Activated CD8-positive, alpha-beta T cell treated with anti-CD3 and anti-CD28 coated beads, Interleukin-2, amount 10 ng/mL, durations not matched to agents 7 days and 5 days (primary cell): Measurements from ENCODE around the gene CNOT8. TPM values are rescaled to one million over a fixed set of nuclear protein-coding genes. Genes with fewer than 3 reads are reported as not detected.
A peak's percentile ranks its signal among the peaks of the same experiment; 100 is the strongest.
"Not testable (repeated sequence)": the region's sequence is repeated elsewhere in the genome, so short reads cannot be mapped to it uniquely, and the experiment has no call there.

Experiments
- ATAC-seq: fragments of 150-1000 bp; cut with Tn5 transposase; one replicate; pipeline ENCODE4 v1.10.0; 2021; ENCODE audit warnings: moderate library complexity
- CTCF ChIA-PET: fragments of 350-600 bp; sonication (Branson Sonifier 250); formaldehyde crosslinking; loops from one replicate; lab custom pipeline; 2021; ENCODE audit warnings: antibody characterized with exemption; lab: Charles Lee
- POLR2A ChIA-PET: fragments of 350-600 bp; sonication (Branson Sonifier 250); formaldehyde crosslinking; loops from one replicate; lab custom pipeline; 2021; ENCODE audit warnings: antibody characterized with exemption; lab: Charles Lee
- DNase-seq: peaks from one replicate; pipeline ENCODE4 v3.0.0-alpha.2; 2020
- H3K27ac Mint-ChIP-seq: one replicate; pipeline ENCODE4 v1.8.0; 2021; ENCODE audit warnings: mild to moderate bottlenecking, mixed read lengths
- H3K27me3 Mint-ChIP-seq: one replicate; pipeline ENCODE4 v1.8.0; 2021; ENCODE audit warnings: low read depth, mixed read lengths
- H3K36me3 Mint-ChIP-seq: one replicate; pipeline ENCODE4 v1.8.0; 2021; ENCODE audit warnings: low read depth, mixed read lengths
- H3K4me1 Mint-ChIP-seq: one replicate; pipeline ENCODE4 v1.8.0; 2021; ENCODE audit warnings: low read depth, mixed read lengths
- H3K4me3 Mint-ChIP-seq: one replicate; pipeline ENCODE4 v1.8.0; 2021; ENCODE audit warnings: mild to moderate bottlenecking, mixed read lengths
- H3K9me3 Mint-ChIP-seq: one replicate; pipeline ENCODE4 v1.8.0; 2022; ENCODE audit warnings: mixed read lengths; ENCODE audit not compliant: insufficient read depth
- total RNA-seq, 2 experiments: library from RNA; stranded (reverse); gene quantifications; one replicate each; pipeline ENCODE4 v1.2.3, GENCODE V29; 2021

Gene CNOT8
- total RNA-seq, 2 experiments from 2014 or later, result 67.4 to 68.4 TPM

DNA sequence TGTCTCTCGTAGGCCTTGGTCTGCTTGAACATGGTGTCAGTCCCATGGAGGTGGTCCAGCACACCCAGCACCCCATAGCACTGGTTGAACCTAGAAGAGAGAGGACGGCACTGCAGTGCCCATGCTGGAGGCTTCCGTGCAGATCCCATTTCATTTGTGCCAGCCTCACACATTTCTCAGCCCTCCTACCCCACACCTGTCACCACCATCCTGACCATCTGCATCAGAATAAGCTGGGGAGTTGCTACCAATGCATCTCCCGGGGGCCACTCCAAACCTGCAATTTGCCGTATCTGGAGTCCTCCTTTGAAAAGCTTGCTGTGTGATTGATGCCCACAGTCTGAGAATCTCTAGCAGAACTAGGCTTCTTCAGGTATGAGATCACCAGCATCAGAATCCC, 38.0 kb upstream of the CNOT8 start:
- POLR2A ChIA-PET, result interaction anchor here (1.6 kb wide), 1 partner anchor 9 kb away, joined by 4 read pairs; no protein-coding TSS in a partner anchor

DNA sequence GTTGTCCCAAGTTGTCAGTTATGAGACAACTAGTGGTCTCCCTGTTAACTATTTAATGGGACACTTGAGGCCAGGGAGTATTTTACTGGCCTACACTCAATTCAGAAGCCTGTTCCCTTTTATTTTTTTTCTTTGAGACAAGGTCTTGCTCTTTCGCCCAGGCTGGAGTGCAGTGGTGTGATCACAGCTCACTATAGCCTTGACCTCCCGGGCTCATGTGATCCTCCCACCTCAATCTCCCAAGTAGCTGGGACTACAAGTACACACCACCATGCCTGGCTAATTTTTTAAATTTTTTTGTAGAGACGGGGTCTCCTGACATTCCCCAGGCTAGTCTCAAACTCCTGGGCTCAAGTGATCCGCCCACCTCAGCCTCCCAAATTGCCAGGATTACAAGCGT, 35.5 kb upstream of the CNOT8 start:
- H3K27me3 Mint-ChIP-seq, H3K4me3 Mint-ChIP-seq, DNase-seq, ATAC-seq, POLR2A ChIA-PET, H3K9me3 Mint-ChIP-seq, CTCF ChIA-PET: not testable (repeated sequence)
- Mint-ChIP-seq H3K36me3 (peaks cover 31% of the 10 kb centered on the region), H3K27ac (peak overlapping the region; percentile 28), H3K4me1 (peaks cover 36% of the 10 kb centered on the region)

More for the DNA sequence above, 38.0 kb upstream of the CNOT8 start:
- ATAC-seq (no peak), DNase-seq (no peak)
- CTCF ChIA-PET, result no interaction called here
- Mint-ChIP-seq H3K4me1 (peaks cover 38% of the 10 kb centered on the region), H3K36me3 (peaks cover 46% of the 10 kb centered on the region), H3K4me3 (no peak overlapping the region), H3K27me3 (no peaks in the 10 kb centered on the region), H3K27ac (no peak overlapping the region), H3K9me3 (no peaks in the 10 kb centered on the region)

DNA sequence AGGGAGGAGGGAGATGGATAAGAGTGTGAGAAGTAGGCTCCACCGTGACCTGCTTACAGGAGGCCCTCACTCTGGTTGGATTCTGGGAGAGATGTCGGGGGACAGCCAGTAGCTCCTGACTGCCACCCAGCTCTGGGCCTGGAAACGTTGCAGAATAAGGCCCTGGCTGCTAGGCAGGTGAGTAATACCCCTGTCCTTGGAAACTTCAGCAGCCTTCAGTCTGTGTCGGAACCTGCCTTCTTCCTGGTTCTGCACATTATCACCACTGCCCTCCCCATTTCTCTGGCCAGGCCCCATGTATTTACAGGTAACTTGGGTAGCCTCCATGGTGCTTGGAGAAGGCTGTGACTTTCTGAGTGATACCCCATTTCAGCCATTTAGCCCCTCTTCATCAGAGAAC, 34.8 kb upstream of the CNOT8 start:
- no peaks in the 10 kb centered on the region for H3K9me3 Mint-ChIP-seq
- H3K4me3 Mint-ChIP-seq, result no peak overlapping the region
- H3K4me1 Mint-ChIP-seq, result peaks cover 37% of the 10 kb centered on the region
- H3K27me3 Mint-ChIP-seq, result no peaks in the 10 kb centered on the region
- DNase-seq (no peak), ATAC-seq (no peak)
- H3K36me3 Mint-ChIP-seq, result peaks cover 33% of the 10 kb centered on the region
- H3K27ac Mint-ChIP-seq, result peak overlapping the region; percentile 28
- CTCF ChIA-PET, result no interaction called here
- POLR2A ChIA-PET, result no interaction called here

DNA sequence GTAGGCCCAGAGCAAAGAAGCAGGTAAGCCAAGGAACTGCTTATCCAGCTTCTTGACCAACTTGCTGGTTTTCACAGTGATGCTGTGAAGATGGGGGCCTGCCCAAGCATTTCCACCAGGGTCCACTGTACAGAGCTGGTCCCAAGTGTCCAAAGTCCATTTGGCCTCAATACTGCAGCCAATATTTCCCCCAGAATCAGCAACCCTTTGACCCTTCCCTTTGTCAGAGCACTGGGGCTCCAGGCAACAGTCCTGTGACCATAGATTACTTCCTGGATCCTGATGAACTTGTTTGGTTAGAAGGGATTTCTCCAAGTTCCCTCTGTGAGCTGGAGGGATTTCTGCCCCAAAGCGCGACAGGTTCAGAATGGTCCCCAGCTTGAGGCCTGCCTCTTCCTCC, 34.4 kb upstream of the CNOT8 start:
- no peaks in the 10 kb centered on the region for H3K27me3 Mint-ChIP-seq
- peak overlapping the region; percentile 1 for H3K27ac Mint-ChIP-seq
- H3K4me1 Mint-ChIP-seq, result peaks cover 36% of the 10 kb centered on the region
- DNase-seq, result no peak
- CTCF ChIA-PET, result no interaction called here
- H3K4me3 Mint-ChIP-seq, result no peak overlapping the region
- no peak for ATAC-seq
- H3K36me3 Mint-ChIP-seq, result peaks cover 29% of the 10 kb centered on the region
- POLR2A ChIA-PET, result no interaction called here
- no peaks in the 10 kb centered on the region for H3K9me3 Mint-ChIP-seq

DNA sequence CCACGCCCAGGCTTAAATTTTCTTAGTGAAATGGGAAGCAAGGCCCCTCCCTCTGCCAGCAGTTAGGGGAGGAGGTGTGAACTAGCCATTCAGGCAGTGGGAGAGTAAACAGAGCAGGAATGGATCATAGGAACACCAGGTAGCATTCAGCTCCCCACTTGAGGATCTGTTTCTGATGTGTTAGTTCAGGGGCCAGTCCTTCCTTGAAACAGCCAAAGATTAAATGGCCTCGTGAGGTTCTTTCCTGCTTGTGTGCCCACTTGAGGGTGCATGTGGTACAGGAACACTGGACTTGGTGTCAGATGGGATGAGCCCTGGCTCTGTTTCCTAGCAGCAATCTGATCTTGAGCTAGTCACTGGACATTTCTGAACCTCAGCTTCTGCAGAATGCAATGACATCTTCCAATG, 29.2 kb upstream of the CNOT8 start:
- peaks cover 28% of the 10 kb centered on the region for H3K36me3 Mint-ChIP-seq

DNA sequence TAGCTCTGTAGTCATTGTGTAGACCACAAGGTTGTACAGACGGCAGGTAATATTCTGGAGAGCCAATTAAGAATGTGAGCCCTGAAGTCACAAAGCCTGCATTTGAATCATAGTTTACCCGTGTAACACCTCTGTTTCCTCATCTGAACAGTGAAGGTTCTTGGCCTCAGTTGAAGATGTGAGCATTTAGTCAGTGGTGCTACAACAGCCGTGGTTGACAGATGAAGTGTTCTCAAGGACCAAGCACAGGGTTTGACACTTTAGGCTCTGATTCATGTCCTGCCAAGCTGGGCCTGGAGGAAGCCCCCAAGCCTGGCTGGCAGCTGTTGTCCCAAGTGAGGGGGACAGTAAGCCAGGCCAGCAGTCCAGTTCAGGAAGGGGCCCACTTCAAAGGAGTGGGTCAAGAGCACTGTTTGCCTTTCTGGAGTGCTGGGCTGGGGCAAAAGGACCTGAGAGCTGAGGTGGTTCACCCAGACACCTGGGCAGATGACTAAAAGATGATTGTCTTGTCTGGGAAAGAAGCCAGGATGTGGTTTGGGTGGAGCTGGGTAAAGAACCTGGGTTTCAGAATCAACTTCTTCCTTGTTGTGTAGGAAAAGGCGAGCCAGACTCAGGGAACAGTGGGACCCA, 28.7 kb upstream of the CNOT8 start:
- Mint-ChIP-seq H3K36me3 (peaks cover 28% of the 10 kb centered on the region), H3K4me1 (peaks cover 40% of the 10 kb centered on the region), H3K4me3 (peak overlapping the region; percentile 18), H3K27me3 (no peaks in the 10 kb centered on the region), H3K27ac (peak overlapping the region; percentile 83), H3K9me3 (no peaks in the 10 kb centered on the region)
- peak; percentile 63 for ATAC-seq
- peak; percentile 51 for DNase-seq
- POLR2A ChIA-PET, result interaction anchor here (1.1 to 1.5 kb wide), 3 partner anchors 10 to 29 kb away, joined by 4 read pairs; partner anchors contain the start of gene CNOT8
- CTCF ChIA-PET, result interaction anchor here (0.6 to 1.3 kb wide), 4 partner anchors 18 to 655 kb away, joined by 3 to 4 read pairs (median 4); no protein-coding TSS in a partner anchor

More for the DNA sequence above, 29.2 kb upstream of the CNOT8 start:
- peaks cover 35% of the 10 kb centered on the region for H3K4me1 Mint-ChIP-seq
- CTCF ChIA-PET, result interaction anchor here (0.6 to 1.0 kb wide), 3 partner anchors 18 to 654 kb away, joined by 3 to 4 read pairs (median 4); no protein-coding TSS in a partner anchor
- H3K9me3 Mint-ChIP-seq, result no peaks in the 10 kb centered on the region
- no peak overlapping the region for H3K4me3 Mint-ChIP-seq
- ATAC-seq (no peak), DNase-seq (no peak)
- POLR2A ChIA-PET, result interaction anchor here (1.1 to 1.5 kb wide), 3 partner anchors 9 to 29 kb away, joined by 4 read pairs; partner anchors contain the start of gene CNOT8
- no peaks in the 10 kb centered on the region for H3K27me3 Mint-ChIP-seq
- peak overlapping the region; percentile 83 for H3K27ac Mint-ChIP-seq

DNA sequence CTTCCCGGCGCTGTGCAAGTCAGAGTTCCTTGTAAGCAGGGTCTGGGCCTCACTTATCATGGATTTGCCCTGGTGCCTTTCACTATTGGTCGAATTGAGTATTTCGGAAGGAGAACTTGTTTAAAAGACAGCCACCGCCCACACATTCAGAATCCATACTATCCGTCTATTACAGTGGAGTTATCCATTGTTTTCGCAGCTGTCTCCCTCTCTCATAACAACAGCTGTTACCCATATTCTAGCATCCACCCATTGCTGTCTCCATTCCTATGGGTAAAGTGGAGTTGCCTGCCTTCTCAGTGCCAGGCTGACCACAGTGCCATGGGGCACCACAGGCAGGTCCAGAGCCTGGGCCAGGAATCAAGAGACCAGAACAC, 28.2 kb upstream of the CNOT8 start:
- CTCF ChIA-PET, result interaction anchor here (0.9 to 1.3 kb wide), 2 partner anchors 31 to 179 kb away, joined by 3 to 4 read pairs; no protein-coding TSS in a partner anchor
- POLR2A ChIA-PET, result interaction anchor here (1.1 to 1.5 kb wide), 3 partner anchors 10 to 28 kb away, joined by 4 read pairs; partner anchors contain the start of gene CNOT8
- peaks cover 41% of the 10 kb centered on the region for H3K4me1 Mint-ChIP-seq
- H3K27ac Mint-ChIP-seq, result peak overlapping the region; percentile 83
- H3K36me3 Mint-ChIP-seq, result peaks cover 28% of the 10 kb centered on the region
- H3K9me3 Mint-ChIP-seq, result no peaks in the 10 kb centered on the region
- H3K27me3 Mint-ChIP-seq, result no peaks in the 10 kb centered on the region
- H3K4me3 Mint-ChIP-seq, result peak overlapping the region; percentile 18
- ATAC-seq (no peak), DNase-seq (no peak)

DNA sequence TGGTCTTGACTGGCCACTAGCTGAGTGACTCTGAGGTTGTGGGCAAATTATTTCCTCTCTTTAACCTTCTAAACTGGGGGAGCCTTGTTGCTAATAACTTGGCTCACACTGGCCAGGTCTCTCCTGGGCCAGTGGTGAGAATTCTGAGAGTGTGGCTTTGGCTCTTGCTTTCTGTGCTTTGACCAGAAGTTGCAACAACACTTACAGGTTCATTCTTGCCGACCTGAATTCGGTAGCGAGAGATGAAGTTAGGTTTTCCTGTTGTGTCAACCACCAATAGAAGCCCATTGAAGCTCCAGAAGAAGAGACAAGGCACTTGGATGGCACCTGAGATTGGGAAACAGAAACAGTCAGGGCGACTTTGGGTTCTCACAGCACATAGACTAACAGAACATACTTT, 27.8 kb upstream of the CNOT8 start:
- peaks cover 41% of the 10 kb centered on the region for H3K4me1 Mint-ChIP-seq
- no peak overlapping the region for H3K4me3 Mint-ChIP-seq
- ATAC-seq (no peak), DNase-seq (no peak)
- CTCF ChIA-PET, result interaction anchor here (1.3 kb wide), 1 partner anchor 30 kb away, joined by 3 read pairs; no protein-coding TSS in a partner anchor
- no peaks in the 10 kb centered on the region for H3K27me3 Mint-ChIP-seq
- peaks cover 27% of the 10 kb centered on the region for H3K36me3 Mint-ChIP-seq
- POLR2A ChIA-PET, result interaction anchor here (1.2 kb wide), 1 partner anchor 28 kb away, joined by 4 read pairs; the partner anchor contains the start of gene CNOT8
- peak overlapping the region; percentile 83 for H3K27ac Mint-ChIP-seq
- H3K9me3 Mint-ChIP-seq, result no peaks in the 10 kb centered on the region

DNA sequence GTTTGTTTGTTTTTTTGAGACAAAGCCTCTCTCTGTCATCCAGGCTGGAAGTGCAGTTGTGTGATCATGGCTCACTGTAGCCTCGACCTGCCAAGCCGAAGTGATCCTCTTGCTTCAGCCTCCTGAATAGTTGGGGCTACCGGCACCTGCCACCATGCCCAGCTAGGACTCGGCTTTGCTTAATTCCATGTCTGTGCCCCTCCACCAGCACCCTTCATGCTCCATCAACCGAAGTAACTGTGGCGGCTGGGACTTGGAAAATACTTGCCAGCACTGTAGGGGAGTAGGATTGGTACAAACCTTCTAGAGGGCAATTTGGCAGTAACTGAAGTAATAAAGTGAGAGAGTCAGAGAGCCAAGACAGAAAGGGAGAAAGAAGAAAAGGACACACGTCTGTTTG, 27.0 kb upstream of the CNOT8 start:
- Mint-ChIP-seq H3K27me3 (no peaks in the 10 kb centered on the region), H3K4me1 (peaks cover 41% of the 10 kb centered on the region), H3K27ac (peak overlapping the region; percentile 39), H3K36me3 (peaks cover 22% of the 10 kb centered on the region), H3K4me3 (no peak overlapping the region), H3K9me3 (no peaks in the 10 kb centered on the region)
- ATAC-seq (no peak), DNase-seq (no peak)
- CTCF ChIA-PET, result no interaction called here
- POLR2A ChIA-PET, result no interaction called here

DNA sequence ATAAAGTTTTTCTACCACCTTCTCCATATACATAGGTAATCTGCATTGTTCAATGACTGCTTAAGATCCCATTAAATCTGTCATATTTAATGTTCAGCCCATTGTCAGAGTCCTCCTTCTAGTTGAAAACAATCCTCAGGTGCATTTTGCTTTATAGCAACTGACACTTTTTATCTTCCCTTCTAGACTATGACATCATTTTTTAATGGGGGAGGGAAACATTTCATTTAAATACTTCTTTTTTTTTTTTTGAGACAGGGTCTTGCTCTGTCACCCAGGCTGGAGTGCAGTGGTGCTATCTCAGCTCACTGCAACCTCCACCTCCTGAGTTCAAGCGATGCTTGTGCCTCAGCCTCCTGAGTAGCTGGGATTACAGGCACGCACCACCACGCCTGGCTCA, 25.6 kb upstream of the CNOT8 start:
- ATAC-seq, result not testable (repeated sequence)

DNA sequence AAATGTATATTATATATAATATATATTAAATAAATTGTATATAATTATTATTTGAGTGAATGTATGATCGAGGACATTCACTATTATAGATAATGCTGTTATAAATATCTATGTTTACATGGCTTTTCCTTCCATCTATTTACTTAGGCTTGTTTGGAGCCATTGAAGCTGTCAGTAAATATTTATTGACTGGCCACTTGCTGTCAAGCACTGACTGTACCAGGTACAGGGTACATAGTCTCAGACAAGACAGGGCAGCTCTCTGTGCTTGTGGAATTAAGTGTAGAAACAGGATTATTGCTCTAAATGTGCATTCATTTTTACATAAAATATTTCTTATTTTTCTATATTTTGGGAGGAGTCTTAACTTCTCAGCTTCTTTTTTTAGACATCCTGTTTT, 24.4 kb upstream of the CNOT8 start:
- ChIA-PET POLR2A (no interaction called here), CTCF (interaction anchor here (1.8 kb wide), 1 partner anchor 184 kb away, joined by 4 read pairs; no protein-coding TSS in a partner anchor)
- no peaks in the 10 kb centered on the region for H3K27me3 Mint-ChIP-seq
- H3K4me3 Mint-ChIP-seq, result no peak overlapping the region
- no peaks in the 10 kb centered on the region for H3K9me3 Mint-ChIP-seq
- no peak for DNase-seq
- H3K27ac Mint-ChIP-seq, result no peak overlapping the region
- H3K4me1 Mint-ChIP-seq, result peaks cover 25% of the 10 kb centered on the region
- H3K36me3 Mint-ChIP-seq, result peaks cover 15% of the 10 kb centered on the region
- no peak for ATAC-seq

More for the DNA sequence above, 25.6 kb upstream of the CNOT8 start:
- DNase-seq, H3K4me3 Mint-ChIP-seq, CTCF ChIA-PET, POLR2A ChIA-PET, H3K9me3 Mint-ChIP-seq, H3K27ac Mint-ChIP-seq, H3K27me3 Mint-ChIP-seq: not testable (repeated sequence)
- H3K36me3 Mint-ChIP-seq, result peaks cover 21% of the 10 kb centered on the region
- peaks cover 35% of the 10 kb centered on the region for H3K4me1 Mint-ChIP-seq

DNA sequence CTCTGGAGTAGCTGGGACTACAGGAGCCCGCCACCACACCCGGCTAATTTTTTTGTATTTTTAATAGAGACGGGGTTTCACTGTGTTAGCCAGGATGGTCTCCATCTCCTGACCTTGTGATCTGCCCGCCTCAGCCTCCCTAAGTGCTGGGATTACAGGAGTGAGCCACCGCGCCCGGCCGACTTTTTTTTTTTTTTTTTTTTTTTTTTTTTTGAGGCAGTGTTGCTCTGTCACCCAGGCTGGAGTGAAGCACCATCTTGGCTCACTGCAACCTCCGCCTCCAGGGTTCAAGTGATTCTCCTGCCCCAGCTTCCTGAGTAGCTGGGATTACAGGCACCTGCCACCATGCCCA, 22.8 kb upstream of the CNOT8 start:
- POLR2A ChIA-PET, result interaction anchor here (1.0 kb wide), 1 partner anchor 23 kb away, joined by 3 read pairs; the partner anchor contains the start of gene CNOT8
- CTCF ChIA-PET, result interaction anchor here (0.7 kb wide), 1 partner anchor 127 kb away, joined by 3 read pairs; no protein-coding TSS in a partner anchor
- H3K36me3 Mint-ChIP-seq, result not testable (repeated sequence)

More for the DNA sequence above, 22.8 kb upstream of the CNOT8 start:
- not testable (repeated sequence) for H3K27ac Mint-ChIP-seq, ATAC-seq, H3K9me3 Mint-ChIP-seq, H3K4me1 Mint-ChIP-seq, DNase-seq, H3K4me3 Mint-ChIP-seq, H3K27me3 Mint-ChIP-seq
